Measurements from ENCODE around the gene TPRG1. TPM values are rescaled to one million over a fixed set of nuclear protein-coding genes. Genes with fewer than 3 reads are reported as not detected.

TPRG1 gene
- total RNA-seq, 1 donor from 2014 or later = 0.71 TPM

GRCh38 chr3:189273736-189274135, 102.0 kb downstream of the TPRG1 start:
- Histone ChIP-seq H3K9me3 (ENCODE audit: low read depth) (no peaks in the 10 kb centered on the region), H3K9ac (no peak overlapping the region), H3K79me2 (ENCODE audit: low read depth) (no peaks in the 10 kb centered on the region), H4K20me1 (ENCODE audit: low read depth) (no peaks in the 10 kb centered on the region), H2AFZ (replicated peaks) (no peak overlapping the region), H3K36me3 (no peaks in the 10 kb centered on the region), H3K4me1 (no peaks in the 10 kb centered on the region), H3K4me3 (no peak overlapping the region), H3K4me2 (no peak overlapping the region), H3K27ac (no peak overlapping the region), H3F3A (ENCODE audit: low read depth) (no peaks in the 10 kb centered on the region), H3K27me3 (no peaks in the 10 kb centered on the region)
- no peak for DNase-seq (ENCODE audit: low spot score)
- no peak overlapping the region for H3K4me3 Mint-ChIP-seq
- TF ChIP-seq, protein P1, sequence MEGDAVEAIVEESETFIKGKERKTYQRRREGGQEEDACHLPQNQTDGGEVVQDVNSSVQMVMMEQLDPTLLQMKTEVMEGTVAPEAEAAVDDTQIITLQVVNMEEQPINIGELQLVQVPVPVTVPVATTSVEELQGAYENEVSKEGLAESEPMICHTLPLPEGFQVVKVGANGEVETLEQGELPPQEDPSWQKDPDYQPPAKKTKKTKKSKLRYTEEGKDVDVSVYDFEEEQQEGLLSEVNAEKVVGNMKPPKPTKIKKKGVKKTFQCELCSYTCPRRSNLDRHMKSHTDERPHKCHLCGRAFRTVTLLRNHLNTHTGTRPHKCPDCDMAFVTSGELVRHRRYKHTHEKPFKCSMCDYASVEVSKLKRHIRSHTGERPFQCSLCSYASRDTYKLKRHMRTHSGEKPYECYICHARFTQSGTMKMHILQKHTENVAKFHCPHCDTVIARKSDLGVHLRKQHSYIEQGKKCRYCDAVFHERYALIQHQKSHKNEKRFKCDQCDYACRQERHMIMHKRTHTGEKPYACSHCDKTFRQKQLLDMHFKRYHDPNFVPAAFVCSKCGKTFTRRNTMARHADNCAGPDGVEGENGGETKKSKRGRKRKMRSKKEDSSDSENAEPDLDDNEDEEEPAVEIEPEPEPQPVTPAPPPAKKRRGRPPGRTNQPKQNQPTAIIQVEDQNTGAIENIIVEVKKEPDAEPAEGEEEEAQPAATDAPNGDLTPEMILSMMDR (IDR thresholded peaks at IDR 0.05) = no peak
- TF ChIP-seq EZH2 (IDR thresholded peaks at IDR 0.05) (no peak), EZH2phosphoT487 (IDR thresholded peaks at IDR 0.05) (no peak)
- peaks cover 3% of the 10 kb centered on the region for H3K27me3 Mint-ChIP-seq (ENCODE audit: insufficient read depth, low read depth)
- H3K27ac Mint-ChIP-seq = no peak overlapping the region
- no peaks in the 10 kb centered on the region for H3K36me3 Mint-ChIP-seq
- no peaks in the 10 kb centered on the region for H3K9me3 Mint-ChIP-seq
- no peaks in the 10 kb centered on the region for H3K4me1 Mint-ChIP-seq

- H3K4me1 ChIP-seq = no peaks in the 10 kb centered on the region
- Mint-ChIP-seq H3K4me3 (no peak overlapping the region), H3K9me3 (no peaks in the 10 kb centered on the region), H3K27ac (no peak overlapping the region), H3K27me3 (ENCODE audit: insufficient read depth, low read depth) (no peaks in the 10 kb centered on the region), H3K4me1 (no peaks in the 10 kb centered on the region), H3K36me3 (no peaks in the 10 kb centered on the region)
- H3K9me3 ChIP-seq (ENCODE audit: low read depth) = no peaks in the 10 kb centered on the region
- H3F3A ChIP-seq (ENCODE audit: low read depth) = no peaks in the 10 kb centered on the region
- H3K4me3 ChIP-seq = no peak overlapping the region
- H2AFZ ChIP-seq (replicated peaks) = no peak overlapping the region
- no peaks in the 10 kb centered on the region for H3K27me3 ChIP-seq
- TF ChIP-seq EZH2phosphoT487 (IDR thresholded peaks at IDR 0.05) (no peak), EZH2 (IDR thresholded peaks at IDR 0.05) (no peak)
- TF ChIP-seq, protein P1 (IDR thresholded peaks at IDR 0.05) = no peak
- DNase-seq (ENCODE audit: low spot score) = no peak
- H3K9ac ChIP-seq = no peak overlapping the region
- no peak overlapping the region for H3K27ac ChIP-seq
- no peaks in the 10 kb centered on the region for H3K36me3 ChIP-seq
- H4K20me1 ChIP-seq (ENCODE audit: low read depth) = no peaks in the 10 kb centered on the region
- no peaks in the 10 kb centered on the region for H3K79me2 ChIP-seq (ENCODE audit: low read depth)
- H3K4me2 ChIP-seq = no peak overlapping the region
Measured at GRCh38 chr3:189275182-189275581, 103.4 kb downstream of the TPRG1 start.

DNA sequence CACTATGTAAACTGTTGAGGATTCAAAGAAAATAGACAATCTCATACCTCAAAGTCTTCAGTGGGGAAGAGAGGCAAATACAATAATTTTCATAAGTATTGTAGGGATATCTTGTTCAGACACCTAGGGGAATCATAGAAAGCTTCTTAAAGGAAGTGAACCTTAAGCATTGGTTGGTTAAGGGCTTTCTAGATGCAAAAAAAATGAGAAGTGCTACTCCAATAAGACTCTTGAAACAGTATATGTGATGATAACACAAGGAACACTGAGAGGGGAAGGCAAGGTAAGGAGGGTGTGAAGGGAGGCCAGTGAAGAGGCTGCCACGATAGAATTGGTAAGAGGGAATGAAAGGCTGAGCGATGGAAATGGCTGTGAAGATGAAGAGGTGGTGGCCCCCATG, 104.1 kb downstream of the TPRG1 start:
- H3K27me3 Mint-ChIP-seq (ENCODE audit: insufficient read depth, low read depth) = no peaks in the 10 kb centered on the region
- Histone ChIP-seq H2AFZ (replicated peaks) (no peak overlapping the region), H3F3A (ENCODE audit: low read depth) (no peaks in the 10 kb centered on the region), H3K4me2 (no peak overlapping the region), H4K20me1 (ENCODE audit: low read depth) (no peaks in the 10 kb centered on the region), H3K4me1 (no peaks in the 10 kb centered on the region), H3K4me3 (no peak overlapping the region), H3K27ac (no peak overlapping the region), H3K9ac (no peak overlapping the region), H3K9me3 (ENCODE audit: low read depth) (no peaks in the 10 kb centered on the region), H3K36me3 (no peaks in the 10 kb centered on the region), H3K79me2 (ENCODE audit: low read depth) (no peaks in the 10 kb centered on the region), H3K27me3 (no peaks in the 10 kb centered on the region)
- H3K4me3 Mint-ChIP-seq = no peak overlapping the region
- H3K9me3 Mint-ChIP-seq = no peaks in the 10 kb centered on the region
- no peak for DNase-seq (ENCODE audit: low spot score)
- H3K36me3 Mint-ChIP-seq = no peaks in the 10 kb centered on the region
- TF ChIP-seq EZH2phosphoT487 (IDR thresholded peaks at IDR 0.05) (no peak), EZH2 (IDR thresholded peaks at IDR 0.05) (no peak)
- TF ChIP-seq, protein P1 (IDR thresholded peaks at IDR 0.05) = no peak
- H3K27ac Mint-ChIP-seq = no peak overlapping the region
- H3K4me1 Mint-ChIP-seq = no peaks in the 10 kb centered on the region

Data from neural progenitor cell (in vitro differentiated cells).